CD14-positive monocyte (primary cell): Measurements from ENCODE around the gene NIPAL3. TPM values are rescaled to one million over a fixed set of nuclear protein-coding genes. Genes with fewer than 3 reads are reported as not detected.

ENCODE experiments used
- DNase-seq, 3 donors: peaks; one replicate each; pipeline ENCODE4 v3.0.0-alpha.2; 2011 to 2022
- H2AFZ ChIP-seq: 2 replicates; pipeline ENCODE4 v1.6.0; 2012; ENCODE audit warnings: mild to moderate bottlenecking, low read depth, low read length, inconsistent platforms; ENCODE audit not compliant: insufficient read depth, poor library complexity, severe bottlenecking
- H3K27ac ChIP-seq, 2 donors: 1 replicate in 1 of 2; 2 replicates in 1 of 2; pipeline ENCODE4 v1.5.1; 2012 to 2013; ENCODE audit warnings: low read length in 2 of 2, control low read depth in 1 of 2, inconsistent platforms in 1 of 2, low read depth in 1 of 2, mild to moderate bottlenecking in 1 of 2
- H3K27me3 ChIP-seq, 2 donors: one replicate each; pipeline versions ENCODE4 v1.6.0 to v1.6.1; 2011 to 2013; ENCODE audit warnings: low read length in 2 of 2; ENCODE audit not compliant: control insufficient read depth in 2 of 2, insufficient read depth in 2 of 2
- H3K36me3 ChIP-seq, 2 donors: replicated peaks in 1 of 2; 1 replicate in 1 of 2; 2 replicates in 1 of 2; pipeline versions ENCODE4 v1.5.1 to v1.6.1; 2012 to 2013; ENCODE audit warnings: low read length in 2 of 2, control low read depth in 1 of 2, inconsistent platforms in 1 of 2, mild to moderate bottlenecking in 1 of 2; ENCODE audit not compliant: insufficient read depth in 2 of 2, control insufficient read depth in 1 of 2
- H3K4me1 ChIP-seq, 2 donors: 1 replicate in 1 of 2; 2 replicates in 1 of 2; pipeline versions ENCODE4 v1.5.1 to v1.6.1; 2012 to 2013; ENCODE audit warnings: low read length in 2 of 2, control low read depth in 1 of 2, inconsistent platforms in 1 of 2, mild to moderate bottlenecking in 1 of 2, moderate library complexity in 1 of 2; ENCODE audit not compliant: insufficient read depth in 2 of 2, control insufficient read depth in 1 of 2
- H3K4me2 ChIP-seq: replicated peaks from 2 replicates; pipeline ENCODE3; 2012; ENCODE audit warnings: low read length, moderate library complexity, mild to moderate bottlenecking; ENCODE audit not compliant: poor library complexity, severe bottlenecking; ENCODE audit errors: extremely low read depth
- H3K4me3 ChIP-seq, 3 experiments: fragments of 200-600 bp in 1 of 3; sonication (generic) in 1 of 3; replicated peaks in 1 of 3; 1 replicate in 2 of 3; 2 replicates in 1 of 3; pipeline ENCODE4 v1.5.1; 2011 to 2013; ENCODE audit warnings: low read length in 3 of 3, mild to moderate bottlenecking in 3 of 3, control low read depth in 2 of 3, low read depth in 2 of 3, inconsistent platforms in 1 of 3, moderate library complexity in 1 of 3
- H3K79me2 ChIP-seq: 2 replicates; pipeline ENCODE4 v1.6.0; 2012; ENCODE audit warnings: mild to moderate bottlenecking, control low read depth, inconsistent platforms, low read length, moderate library complexity; ENCODE audit not compliant: insufficient read depth
- H3K9ac ChIP-seq: 2 replicates; pipeline ENCODE4 v1.6.0; 2017; ENCODE audit warnings: low read length, mild to moderate bottlenecking; ENCODE audit not compliant: insufficient read depth, poor library complexity, severe bottlenecking
- H3K9me3 ChIP-seq, 2 donors: replicated peaks in 1 of 2; 1 replicate in 1 of 2; 2 replicates in 1 of 2; pipeline versions ENCODE4 v1.5.1 to v1.6.1; 2012 to 2013; ENCODE audit warnings: low read length in 2 of 2, control low read depth in 1 of 2; ENCODE audit not compliant: control insufficient read depth in 1 of 2, insufficient read depth in 1 of 2
- H4K20me1 ChIP-seq: 2 replicates; pipeline ENCODE4 v1.6.0; 2012; ENCODE audit warnings: mild to moderate bottlenecking, low read length, control low read depth, moderate library complexity; ENCODE audit not compliant: insufficient read depth
- H3K27ac Mint-ChIP-seq, 7 donors: one replicate each; pipeline ENCODE4 v1.8.0; 2020; ENCODE audit warnings: mild to moderate bottlenecking in 7 of 7, mixed read lengths in 7 of 7, moderate library complexity in 6 of 7, inconsistent platforms in 2 of 7
- H3K27me3 Mint-ChIP-seq, 3 donors: one replicate each; pipeline ENCODE4 v1.8.0; 2021 to 2022; ENCODE audit warnings: low read depth in 3 of 3, mild to moderate bottlenecking in 3 of 3, mixed read lengths in 3 of 3, moderate library complexity in 3 of 3, inconsistent platforms in 1 of 3
- H3K36me3 Mint-ChIP-seq, 2 donors: one replicate each; pipeline ENCODE4 v1.8.0; 2020; ENCODE audit warnings: mixed read lengths in 2 of 2, inconsistent platforms in 1 of 2, mild to moderate bottlenecking in 1 of 2
- H3K4me1 Mint-ChIP-seq: one replicate; pipeline ENCODE4 v1.8.0; 2020; ENCODE audit warnings: mild to moderate bottlenecking, mixed read lengths
- H3K4me3 Mint-ChIP-seq, 2 donors: one replicate each; pipeline ENCODE4 v1.8.0; 2020; ENCODE audit warnings: mild to moderate bottlenecking in 2 of 2, mixed read lengths in 2 of 2, moderate library complexity in 1 of 2
- H3K9me3 Mint-ChIP-seq, 7 donors: one replicate each; pipeline ENCODE4 v1.8.0; 2020 to 2022; ENCODE audit warnings: mixed read lengths in 7 of 7, mild to moderate bottlenecking in 6 of 7, moderate library complexity in 6 of 7, inconsistent platforms in 2 of 7
- WGBS: methylation state at CpG from one replicate; pipeline ENCODE4 v1.1.5; 2013; ENCODE audit warnings: missing lambda C conversion rate; ENCODE audit not compliant: insufficient coverage; 5-methylcytosine and 5-hydroxymethylcytosine counted together
- intact Hi-C, 2 donors: fragments of 100-400 bp; cut with micrococcal nuclease; formaldehyde crosslinking; loops; one replicate each; pipeline versions ENCODE4 v1.15.0 to v1.15.1; 2023
- polyA plus RNA-seq, 3 donors: library from polyadenylated mRNA; depleted of rRNA in 1 of 3; unstranded in 2 of 3; stranded (reverse) in 1 of 3; fragments of 300-500 nt in 2 of 3; fragments of >200 nt in 1 of 3; fragmentation: Illumina TruSeq in 2 of 3; gene quantifications; 1 replicate in 2 of 3; 2 replicates in 1 of 3; pipeline ENCODE4 v1.2.3, GENCODE V29; 2012 to 2021
- TF ChIP-seq, protein P1 (sequence below): fragments of 200-600 bp; IDR thresholded peaks from one replicate; pipeline ENCODE4 v1.8.0; 2022; ENCODE audit warnings: antibody characterized with exemption, mild to moderate bottlenecking

Gene NIPAL3
- polyA plus RNA-seq, 3 donors: 5.9 to 9.6 (median 6.6) TPM

DNA sequence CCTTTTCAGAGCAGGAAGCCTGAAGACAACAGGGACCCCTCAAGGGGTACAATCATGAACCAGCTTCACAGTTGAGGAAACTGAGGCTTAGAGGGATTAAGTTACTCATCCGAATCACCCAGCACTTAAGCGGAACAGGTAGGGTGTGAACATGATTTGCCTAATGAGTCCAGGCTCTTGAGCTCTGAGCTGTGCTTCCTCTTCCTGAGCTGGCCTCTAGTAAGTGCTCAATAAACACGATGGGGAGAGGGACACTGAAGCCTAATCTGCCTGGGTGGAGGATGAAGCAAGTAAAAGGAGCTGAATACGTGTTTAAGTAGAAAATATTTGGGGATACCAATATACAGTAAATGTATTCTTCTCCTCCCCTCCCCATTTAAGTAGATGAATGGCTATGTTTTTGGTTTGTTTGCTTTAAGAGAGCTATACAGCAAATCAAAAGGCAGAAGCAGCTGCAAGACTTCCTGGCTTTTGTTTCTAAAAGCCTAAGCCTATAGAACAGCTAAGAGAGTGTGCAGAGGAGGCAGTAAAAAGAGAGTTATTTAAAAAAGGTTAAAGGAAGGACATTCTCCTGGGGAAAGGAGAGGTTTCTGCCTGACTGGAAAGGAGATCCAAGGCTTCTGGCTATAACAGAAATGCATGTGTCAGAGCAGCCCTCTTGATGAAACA is 22.5 kb upstream of the NIPAL3 start:
- no peak for DNase-seq
- 100% methylated on average over 2 of the region's 4 CpGs for WGBS
- H3K27me3 Mint-ChIP-seq: peaks cover 0 to 2% (median 0%) of the 10 kb centered on the region in 3 donors
- no peak overlapping the region for H3K4me3 Mint-ChIP-seq
- TF ChIP-seq, protein P1, sequence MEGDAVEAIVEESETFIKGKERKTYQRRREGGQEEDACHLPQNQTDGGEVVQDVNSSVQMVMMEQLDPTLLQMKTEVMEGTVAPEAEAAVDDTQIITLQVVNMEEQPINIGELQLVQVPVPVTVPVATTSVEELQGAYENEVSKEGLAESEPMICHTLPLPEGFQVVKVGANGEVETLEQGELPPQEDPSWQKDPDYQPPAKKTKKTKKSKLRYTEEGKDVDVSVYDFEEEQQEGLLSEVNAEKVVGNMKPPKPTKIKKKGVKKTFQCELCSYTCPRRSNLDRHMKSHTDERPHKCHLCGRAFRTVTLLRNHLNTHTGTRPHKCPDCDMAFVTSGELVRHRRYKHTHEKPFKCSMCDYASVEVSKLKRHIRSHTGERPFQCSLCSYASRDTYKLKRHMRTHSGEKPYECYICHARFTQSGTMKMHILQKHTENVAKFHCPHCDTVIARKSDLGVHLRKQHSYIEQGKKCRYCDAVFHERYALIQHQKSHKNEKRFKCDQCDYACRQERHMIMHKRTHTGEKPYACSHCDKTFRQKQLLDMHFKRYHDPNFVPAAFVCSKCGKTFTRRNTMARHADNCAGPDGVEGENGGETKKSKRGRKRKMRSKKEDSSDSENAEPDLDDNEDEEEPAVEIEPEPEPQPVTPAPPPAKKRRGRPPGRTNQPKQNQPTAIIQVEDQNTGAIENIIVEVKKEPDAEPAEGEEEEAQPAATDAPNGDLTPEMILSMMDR: no peak
- Histone ChIP-seq H3K4me3 (no peak overlapping the region), H3K9ac (no peak overlapping the region), H3K27me3 (no peaks in the 10 kb centered on the region), H3K79me2 (no peaks in the 10 kb centered on the region), H2AFZ (no peak overlapping the region), H3K4me2 (no peak overlapping the region), H3K9me3 (no peaks in the 10 kb centered on the region), H3K27ac (no peak overlapping the region), H3K4me1 (no peaks in the 10 kb centered on the region), H3K36me3 (no peaks in the 10 kb centered on the region), H4K20me1 (no peaks in the 10 kb centered on the region)
- intact Hi-C loops: loop anchor here (5.0 to 10.0 kb wide), 3 partner anchors 66 to 321 kb away; no protein-coding TSS in a partner anchor
- H3K4me1 Mint-ChIP-seq: peaks cover 12% of the 10 kb centered on the region
- H3K27ac Mint-ChIP-seq: no peak overlapping the region
- H3K36me3 Mint-ChIP-seq: no peaks in the 10 kb centered on the region
- no peaks in the 10 kb centered on the region for H3K9me3 Mint-ChIP-seq

GRCh38 chr1:24393892-24394291 is 21.7 kb upstream of the NIPAL3 start:
- Histone ChIP-seq H4K20me1 (no peaks in the 10 kb centered on the region), H3K4me3 (no peak overlapping the region), H3K27me3 (no peaks in the 10 kb centered on the region), H2AFZ (no peak overlapping the region), H3K36me3 (no peaks in the 10 kb centered on the region), H3K79me2 (no peaks in the 10 kb centered on the region), H3K9me3 (no peaks in the 10 kb centered on the region), H3K9ac (no peak overlapping the region), H3K4me1 (no peaks in the 10 kb centered on the region), H3K27ac (no peak overlapping the region), H3K4me2 (no peak overlapping the region)
- Mint-ChIP-seq H3K27me3 (peaks cover 0 to 2% (median 0%) of the 10 kb centered on the region in 3 donors), H3K4me1 (peaks cover 12% of the 10 kb centered on the region), H3K27ac (no peak overlapping the region), H3K4me3 (no peak overlapping the region), H3K36me3 (no peaks in the 10 kb centered on the region), H3K9me3 (no peaks in the 10 kb centered on the region)
- no peak for DNase-seq
- 29% methylated on average over 2 of the region's 6 CpGs for WGBS
- intact Hi-C loops: loop anchor here (5.0 to 10.0 kb wide), 3 partner anchors 67 to 322 kb away; no protein-coding TSS in a partner anchor
- TF ChIP-seq, protein P1: no peak
